Spleen (tissue), 11 donors: ENCODE results near the gene PLPP7. TPM values are rescaled to one million over a fixed set of nuclear protein-coding genes. Genes with fewer than 3 reads are reported as not detected.
A peak's percentile ranks its signal among the peaks of the same experiment; 100 is the strongest.

Experiments used
- DNase-seq: peaks from one replicate; pipeline ENCODE4 v3.0.0-alpha.2; 2020
- H3K27ac ChIP-seq, 8 donors: fragments of 200-600 bp; sonication (generic) in 7 of 8; 1 replicate in 4 of 8; 2 replicates in 4 of 8; pipeline versions ENCODE4 v1.5.0 to v1.8.0; 2016 to 2021; ENCODE audit warnings: inconsistent platforms in 4 of 8, mild to moderate bottlenecking in 4 of 8, moderate library complexity in 1 of 8
- H3K27me3 ChIP-seq, 7 donors: fragments of 200-600 bp; sonication (generic) in 6 of 7; replicated peaks in 1 of 7; 1 replicate in 4 of 7; 2 replicates in 3 of 7; pipeline versions ENCODE4 v1.5.0 to v1.8.0; 2016 to 2021; ENCODE audit warnings: inconsistent platforms in 3 of 7, mild to moderate bottlenecking in 1 of 7
- H3K36me3 ChIP-seq, 6 donors: fragments of 200-600 bp; sonication (generic) in 5 of 6; 1 replicate in 4 of 6; 2 replicates in 2 of 6; pipeline versions ENCODE4 v1.5.0 to v1.8.0; 2016 to 2021; ENCODE audit warnings: inconsistent platforms in 2 of 6
- H3K4me1 ChIP-seq, 6 donors: fragments of 200-600 bp; sonication (generic) in 5 of 6; 1 replicate in 3 of 6; 2 replicates in 3 of 6; pipeline versions ENCODE4 v1.5.0 to v1.8.0; 2016 to 2021; ENCODE audit warnings: inconsistent platforms in 3 of 6
- H3K4me3 ChIP-seq, 8 donors: fragments of 200-600 bp; sonication (generic) in 7 of 8; 1 replicate in 4 of 8; 2 replicates in 4 of 8; pipeline versions ENCODE4 v1.5.0 to v1.8.0; 2016 to 2021; ENCODE audit warnings: inconsistent platforms in 4 of 8, mild to moderate bottlenecking in 4 of 8, moderate library complexity in 2 of 8
- H3K9me3 ChIP-seq, 8 donors: fragments of 200-600 bp; sonication (generic) in 7 of 8; 1 replicate in 4 of 8; 2 replicates in 4 of 8; pipeline versions ENCODE4 v1.5.0 to v1.8.0; 2016 to 2021; ENCODE audit warnings: inconsistent platforms in 4 of 8
- POLR2A ChIP-seq, 3 donors: fragments of 450-650 bp; IDR thresholded peaks; one replicate each; pipeline ENCODE4 v1.5.1; 2017; ENCODE audit warnings: antibody characterized with exemption in 3 of 3, mild to moderate bottlenecking in 1 of 3
- POLR2AphosphoS5 ChIP-seq, 3 donors: sonication (generic); formaldehyde crosslinking; IDR thresholded peaks; one replicate each; pipeline ENCODE4 v1.5.1; 2017; ENCODE audit warnings: antibody characterized with exemption in 3 of 3
- WGBS, 5 donors: extraction: QIAGEN DNeasy Blood & Tissue Kit in 3 of 5; methylation state at CpG; one replicate each; pipeline versions ENCODE4 v1.1.5 to v1.1.7; 2013 to 2018; 5-methylcytosine and 5-hydroxymethylcytosine counted together
- intact Hi-C: fragments of 100-400 bp; cut with DNase I; formaldehyde crosslinking; loops from one replicate; pipeline ENCODE4 v1.15.0; 2023; ENCODE audit warnings: low total_unique reads
- polyA plus RNA-seq, 3 donors: library from polyadenylated mRNA; stranded (reverse); fragments of 200-250 nt; gene quantifications; one replicate each; pipeline ENCODE4 v1.2.1, GENCODE V29; 2013
- total RNA-seq, 7 donors: library from RNA; depleted of rRNA in 3 of 7; stranded (reverse); fragments of >200 nt in 3 of 7; fragmentation: NEBNext Ultra II Directional in 4 of 7; extraction: Animal tissue kit (Norgen Biotek cat#: 25700) in 4 of 7; gene quantifications; one replicate each; pipeline versions ENCODE4 v1.1.0 to v1.2.1, GENCODE V29; 2016 to 2021
- TF ChIP-seq, protein P1 (sequence below), 11 experiments: fragments of 200-600 bp in 7 of 11; fragments of 450-650 bp in 4 of 11; sonication (generic) in 4 of 11; IDR thresholded peaks in 8 of 11; conservative IDR thresholded peaks in 3 of 11; 1 replicate in 7 of 11; 2 replicates in 4 of 11; pipeline versions ENCODE4 v1.4.0 to v1.8.0; 2016 to 2021; ENCODE audit warnings: antibody characterized with exemption in 11 of 11, inconsistent platforms in 4 of 11, mild to moderate bottlenecking in 1 of 11
- donor health status: healthy with polysubstance abuse.
- donor health status: DM: no; HTN: no; CAD: no; lungs with moderate emphysema.
- donor health status: DM: no; HTN: no; CAD: no.
- donor health status: Bipolar disorder and iron deficiency.
- donor health status: healthy.
- donor health status: DM: no; HTN: no; CAD: no.
- donor health status: DM: yes; HTN: yes; CAD: no.

PLPP7 gene
- total and polyA plus RNA-seq, 10 donors = 1.1 to 3.8 (median 2.7) TPM

DNA sequence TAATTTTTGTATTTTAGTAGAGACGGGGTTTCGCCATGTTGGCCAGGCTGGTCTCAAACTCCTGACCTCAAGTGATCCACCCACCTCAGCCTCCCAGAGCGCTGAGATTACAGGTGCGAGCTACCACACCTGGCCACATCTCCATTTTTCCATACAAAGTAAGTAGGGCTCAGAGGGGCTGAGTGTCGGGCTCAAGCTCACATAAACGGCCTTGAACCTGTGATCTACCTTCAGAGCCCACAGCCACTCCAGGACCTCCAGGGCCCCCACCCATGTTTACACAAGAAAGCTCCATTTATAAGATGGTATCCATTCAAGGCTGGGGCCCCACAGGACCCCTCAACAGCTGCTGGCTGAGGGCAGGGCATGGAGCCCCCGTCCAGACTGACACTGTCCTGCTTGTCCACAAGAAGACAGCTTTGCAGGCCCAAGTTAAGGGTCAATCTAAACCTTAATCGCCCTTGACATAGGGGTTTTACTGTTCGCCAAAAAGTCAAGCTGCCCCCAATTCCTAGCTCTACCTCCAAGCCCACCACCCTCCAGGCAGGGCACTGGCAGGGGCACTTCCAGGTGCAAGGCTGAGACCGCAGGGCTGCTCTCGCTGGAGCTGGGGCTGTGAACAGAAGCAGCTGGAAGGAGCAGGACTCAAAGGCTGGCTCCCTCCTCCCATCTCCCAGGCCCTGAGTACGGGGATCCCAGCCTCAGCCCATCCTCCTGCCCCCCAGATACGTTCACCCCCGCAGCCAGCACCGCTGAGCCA is 32.1 kb upstream of the PLPP7 start:
- peaks cover 32 to 100% (median 69%) of the 10 kb centered on the region in 6 donors for H3K4me1 ChIP-seq
- TF ChIP-seq, protein P1, sequence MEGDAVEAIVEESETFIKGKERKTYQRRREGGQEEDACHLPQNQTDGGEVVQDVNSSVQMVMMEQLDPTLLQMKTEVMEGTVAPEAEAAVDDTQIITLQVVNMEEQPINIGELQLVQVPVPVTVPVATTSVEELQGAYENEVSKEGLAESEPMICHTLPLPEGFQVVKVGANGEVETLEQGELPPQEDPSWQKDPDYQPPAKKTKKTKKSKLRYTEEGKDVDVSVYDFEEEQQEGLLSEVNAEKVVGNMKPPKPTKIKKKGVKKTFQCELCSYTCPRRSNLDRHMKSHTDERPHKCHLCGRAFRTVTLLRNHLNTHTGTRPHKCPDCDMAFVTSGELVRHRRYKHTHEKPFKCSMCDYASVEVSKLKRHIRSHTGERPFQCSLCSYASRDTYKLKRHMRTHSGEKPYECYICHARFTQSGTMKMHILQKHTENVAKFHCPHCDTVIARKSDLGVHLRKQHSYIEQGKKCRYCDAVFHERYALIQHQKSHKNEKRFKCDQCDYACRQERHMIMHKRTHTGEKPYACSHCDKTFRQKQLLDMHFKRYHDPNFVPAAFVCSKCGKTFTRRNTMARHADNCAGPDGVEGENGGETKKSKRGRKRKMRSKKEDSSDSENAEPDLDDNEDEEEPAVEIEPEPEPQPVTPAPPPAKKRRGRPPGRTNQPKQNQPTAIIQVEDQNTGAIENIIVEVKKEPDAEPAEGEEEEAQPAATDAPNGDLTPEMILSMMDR (IDR thresholded peaks at IDR 0.05 in 8 of 11, conservative IDR thresholded peaks at IDR 0.05 in 3 of 11) = no peak
- TF ChIP-seq POLR2A (IDR thresholded peaks at IDR 0.05) (no peak), POLR2AphosphoS5 (IDR thresholded peaks at IDR 0.05) (peak in 1 of 3 donors; percentile 48)
- H3K27ac ChIP-seq = peak overlapping the region; percentile 87 to 95 (median 90)
- peak; percentile 81 for DNase-seq
- no peak overlapping the region for H3K4me3 ChIP-seq
- no peaks in the 10 kb centered on the region for H3K27me3 ChIP-seq
- no peaks in the 10 kb centered on the region for H3K9me3 ChIP-seq
- WGBS, 5 donors = 84 to 91% (median 88%) methylated on average over 15 of the region's 15 CpGs
- intact Hi-C loops = no loop called here
- H3K36me3 ChIP-seq = peaks cover 0 to 51% (median 34%) of the 10 kb centered on the region in 6 donors

- H3K9me3 ChIP-seq = no peaks in the 10 kb centered on the region
- 66 to 84% (median 78%) methylated on average over 15 of the region's 15 CpGs for WGBS, 5 donors
- H3K4me1 ChIP-seq = peaks cover 29 to 100% (median 69%) of the 10 kb centered on the region in 6 donors
- no peaks in the 10 kb centered on the region for H3K27me3 ChIP-seq
- TF ChIP-seq POLR2AphosphoS5 (IDR thresholded peaks at IDR 0.05) (no peak), POLR2A (IDR thresholded peaks at IDR 0.05) (no peak)
- TF ChIP-seq, protein P1 (IDR thresholded peaks at IDR 0.05 in 8 of 11, conservative IDR thresholded peaks at IDR 0.05 in 3 of 11) = no peak
- peaks cover 0 to 58% (median 34%) of the 10 kb centered on the region in 6 donors for H3K36me3 ChIP-seq
- DNase-seq = peak; percentile 77
- intact Hi-C loops = no loop called here
- no peak overlapping the region for H3K4me3 ChIP-seq
- peak overlapping the region in 7 of 8 donors; percentile 87 to 95 (median 91) for H3K27ac ChIP-seq
Observed at GRCh38 chr9:131258186-131258585, 31.3 kb upstream of the PLPP7 start.

DNA sequence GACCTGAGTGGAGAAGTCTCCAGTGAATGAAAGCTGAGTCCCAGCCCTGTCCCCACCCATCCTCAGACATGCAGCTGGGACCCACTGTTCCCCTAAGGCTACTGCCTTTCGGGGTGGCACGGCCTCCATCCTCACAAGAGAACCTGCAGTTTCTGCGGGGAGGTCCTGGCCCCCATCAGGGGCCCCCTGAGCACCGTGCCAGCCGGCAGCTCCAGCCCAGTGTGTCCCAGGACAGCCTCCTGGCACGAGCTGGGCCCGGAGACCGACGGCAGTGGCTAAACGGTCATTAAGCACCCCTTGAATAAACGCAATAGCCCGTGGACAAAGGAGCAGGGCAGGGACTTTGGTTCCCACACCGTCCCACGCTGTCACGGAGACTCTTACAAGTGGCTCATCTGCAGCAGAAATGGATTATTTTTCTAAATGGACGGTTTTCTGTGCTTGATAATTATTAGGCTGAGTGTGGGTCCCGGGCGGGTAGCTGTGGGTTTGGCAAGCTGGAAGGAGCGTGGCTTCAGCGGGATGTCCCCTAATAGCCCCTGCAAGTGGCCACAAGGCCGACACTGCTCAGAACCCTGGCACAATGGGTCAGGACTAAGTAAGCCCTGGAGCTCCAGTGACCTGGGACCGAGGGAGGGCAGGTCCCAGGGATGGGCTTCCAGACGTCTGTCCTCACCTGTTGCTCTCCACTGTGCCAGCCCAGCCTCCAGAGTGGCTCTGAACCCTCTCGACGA is 30.7 kb upstream of the PLPP7 start:
- WGBS, 5 donors = 84 to 92% (median 88%) methylated on average over 20 to 25 of the region's 25 CpGs
- Histone ChIP-seq H3K27ac (peak overlapping the region in 5 of 8 donors; percentile 87 to 95 (median 91)), H3K36me3 (peaks cover 0 to 61% (median 34%) of the 10 kb centered on the region in 6 donors)

More for the DNA sequence above, 30.7 kb upstream of the PLPP7 start:
- intact Hi-C loops = no loop called here
- no peaks in the 10 kb centered on the region for H3K9me3 ChIP-seq
- no peaks in the 10 kb centered on the region for H3K27me3 ChIP-seq
- peak; percentile 79 for DNase-seq
- TF ChIP-seq, protein P1 (IDR thresholded peaks at IDR 0.05 in 8 of 11, conservative IDR thresholded peaks at IDR 0.05 in 3 of 11) = no peak
- TF ChIP-seq POLR2AphosphoS5 (IDR thresholded peaks at IDR 0.05) (no peak), POLR2A (IDR thresholded peaks at IDR 0.05) (no peak)
- peaks cover 30 to 100% (median 69%) of the 10 kb centered on the region in 6 donors for H3K4me1 ChIP-seq
- no peak overlapping the region for H3K4me3 ChIP-seq
